Thyroid gland (tissue), 4 donors: ENCODE data around the gene SKIDA1. TPM values are rescaled to one million over a fixed set of nuclear protein-coding genes. Genes with fewer than 3 reads are reported as not detected.

Experiments
- DNase-seq, 2 donors: peaks; one replicate each; pipeline ENCODE4 v3.0.0-alpha.2; 2019
- H3K27ac ChIP-seq, 3 donors: fragments of 200-600 bp; sonication (generic); 1 replicate in 2 of 3; 2 replicates in 1 of 3; pipeline ENCODE4 v1.5.1; 2016 to 2019; ENCODE audit warnings: mild to moderate bottlenecking in 1 of 3, moderate library complexity in 1 of 3
- H3K27me3 ChIP-seq: fragments of 200-600 bp; sonication (generic); one replicate; pipeline ENCODE4 v1.5.1; 2019
- H3K36me3 ChIP-seq, 2 donors: fragments of 200-600 bp; sonication (generic); one replicate each; pipeline ENCODE4 v1.5.1; 2016 to 2019
- H3K4me1 ChIP-seq, 2 donors: fragments of 200-600 bp; sonication (generic); one replicate each; pipeline ENCODE4 v1.5.1; 2017 to 2019
- H3K4me3 ChIP-seq, 3 donors: fragments of 200-600 bp; sonication (generic); replicated peaks in 1 of 3; 1 replicate in 2 of 3; 2 replicates in 1 of 3; pipeline ENCODE4 v1.5.1; 2016; ENCODE audit warnings: mild to moderate bottlenecking in 1 of 3
- H3K9me3 ChIP-seq: fragments of 200-600 bp; sonication (generic); one replicate; pipeline ENCODE4 v1.5.1; 2017
- CTCF ChIP-seq, 6 experiments: fragments of 200-600 bp in 3 of 6; fragments of 450-650 bp in 3 of 6; sonication (generic) in 3 of 6; IDR thresholded peaks; one replicate each; pipeline ENCODE4 v1.5.1; 2016 to 2019; ENCODE audit warnings: antibody characterized with exemption in 6 of 6, mild to moderate bottlenecking in 2 of 6, inconsistent platforms in 1 of 6, moderate library complexity in 1 of 6
- POLR2A ChIP-seq, 2 donors: fragments of 450-650 bp; IDR thresholded peaks; one replicate each; pipeline ENCODE4 v1.6.1; 2017; ENCODE audit warnings: antibody characterized with exemption in 2 of 2, mild to moderate bottlenecking in 2 of 2, moderate library complexity in 1 of 2
- WGBS, 2 donors: methylation state at CpG; one replicate each; pipeline ENCODE4 v1.1.5; 2017; 5-methylcytosine and 5-hydroxymethylcytosine counted together
- intact Hi-C: fragments of 100-400 bp; cut with DNase I; formaldehyde crosslinking; loops from one replicate; pipeline ENCODE4 v1.15.1; 2023
- total RNA-seq, 4 donors: library from RNA; depleted of rRNA; stranded (reverse); fragments of >200 nt; gene quantifications; one replicate each; pipeline ENCODE4 v1.2.3, GENCODE V29; 2016

SKIDA1 gene
- total RNA-seq, 4 donors from 2014 or later: 3.1 to 9.9 (median 7.1) TPM

GRCh38 chr10:21529032-21529910 is 3.8 kb upstream of the SKIDA1 start:
- Histone ChIP-seq H3K27me3 (no peaks in the 10 kb centered on the region), H3K4me1 (peaks cover 6 to 12% of the 10 kb centered on the region in 2 donors), H3K9me3 (no peaks in the 10 kb centered on the region), H3K4me3 (no peak overlapping the region), H3K27ac (peak overlapping the region; percentile 6 to 99 (median 8)), H3K36me3 (no peaks in the 10 kb centered on the region)
- intact Hi-C loops: loop anchor here (10.0 kb wide), 1 partner anchor 796 kb away; the partner anchor contains the start of gene BMI1
- TF ChIP-seq POLR2A (IDR thresholded peaks at IDR 0.05) (no peak), CTCF (IDR thresholded peaks at IDR 0.05) (no peak)
- no peak for DNase-seq
- WGBS, 2 donors: 90 to 92% methylated on average over 9 of the region's 9 CpGs

DNA sequence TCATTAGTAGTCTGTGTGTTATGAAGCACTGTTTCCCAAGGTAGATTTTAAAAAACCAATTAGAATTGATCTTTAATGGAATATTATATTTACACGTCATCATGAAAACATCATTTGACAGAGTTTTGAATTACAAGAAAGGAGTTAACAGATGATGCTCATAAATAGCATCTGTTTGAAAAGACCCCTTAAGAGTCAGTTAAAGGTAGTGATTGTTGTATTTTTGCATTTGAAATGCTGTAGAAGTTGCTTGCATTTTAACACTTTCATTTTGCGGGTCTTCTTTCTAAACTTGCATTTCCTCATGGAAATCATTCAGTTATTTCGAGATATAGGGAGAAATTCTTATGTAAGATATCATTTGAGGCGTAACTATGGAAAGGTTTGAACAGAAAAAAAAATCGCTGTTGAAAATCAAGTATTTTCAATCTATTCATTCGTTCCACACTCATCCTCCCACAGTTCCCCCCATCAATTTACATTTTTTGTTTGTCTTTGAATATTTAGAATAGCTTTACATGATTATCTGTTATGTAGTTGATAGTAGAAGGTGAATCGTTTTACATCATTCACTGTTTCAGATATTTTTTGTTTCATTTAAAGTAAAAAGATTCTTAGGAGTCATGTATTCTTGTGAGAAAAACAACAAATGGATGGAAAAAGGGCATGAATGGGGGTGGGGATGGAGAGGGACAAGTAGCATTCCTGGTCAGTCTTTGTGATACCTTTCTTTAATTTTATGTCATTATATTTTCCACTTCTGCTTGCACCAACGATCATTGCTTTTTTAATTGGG is 3.0 kb upstream of the SKIDA1 start:
- intact Hi-C loops: loop anchor here (10.0 kb wide), 1 partner anchor 796 kb away; the partner anchor contains the start of gene BMI1

GRCh38 chr10:21527598-21528235 is 2.2 kb upstream of the SKIDA1 start:
- Histone ChIP-seq H3K27ac (peak overlapping the region; percentile 92 to 99 (median 95)), H3K27me3 (no peaks in the 10 kb centered on the region), H3K4me1 (peaks cover under 1 to 15% of the 10 kb centered on the region in 2 donors), H3K36me3 (no peaks in the 10 kb centered on the region), H3K4me3 (peak overlapping the region in 2 of 3 donors; percentile 11 to 67), H3K9me3 (no peaks in the 10 kb centered on the region)
- TF ChIP-seq CTCF (IDR thresholded peaks at IDR 0.05): no peak
- TF ChIP-seq POLR2A (IDR thresholded peaks at IDR 0.05): no peak
- 60 to 64% methylated on average over 18 of the region's 18 CpGs for WGBS, 2 donors
- intact Hi-C loops: loop anchor here (10.0 kb wide), 1 partner anchor 797 kb away; the partner anchor contains the start of gene BMI1
- no peak for DNase-seq

More for the DNA sequence above, 3.0 kb upstream of the SKIDA1 start:
- 83 to 87% methylated on average over 8 of the region's 8 CpGs for WGBS, 2 donors
- Histone ChIP-seq H3K36me3 (no peaks in the 10 kb centered on the region), H3K9me3 (no peaks in the 10 kb centered on the region), H3K27ac (peak overlapping the region; percentile 92 to 99 (median 95)), H3K4me1 (peaks cover 6 to 16% of the 10 kb centered on the region in 2 donors), H3K4me3 (no peak overlapping the region), H3K27me3 (no peaks in the 10 kb centered on the region)
- DNase-seq: no peak
- TF ChIP-seq POLR2A (IDR thresholded peaks at IDR 0.05): no peak
- TF ChIP-seq CTCF (IDR thresholded peaks at IDR 0.05): no peak

- 2 to 3% methylated on average over 41 to 43 of the region's 68 CpGs for WGBS, 2 donors
- Histone ChIP-seq H3K27me3 (no peaks in the 10 kb centered on the region), H3K9me3 (no peaks in the 10 kb centered on the region), H3K4me3 (peak overlapping the region; percentile 11 to 67 (median 17)), H3K27ac (peak overlapping the region; percentile 92 to 99 (median 95)), H3K36me3 (no peaks in the 10 kb centered on the region), H3K4me1 (peaks cover 0 to 10% of the 10 kb centered on the region in 2 donors)
- DNase-seq: peak; percentile 60 to 66
- intact Hi-C loops: loop anchor here (10.0 kb wide), 1 partner anchor 798 kb away; the partner anchor contains the start of gene BMI1
- TF ChIP-seq CTCF (IDR thresholded peaks at IDR 0.05) (no peak), POLR2A (IDR thresholded peaks at IDR 0.05) (peak in 1 of 2 donors; percentile 27)
Observed at GRCh38 chr10:21526860-21527597, 1.5 kb upstream of the SKIDA1 start.
